Osteoblast (primary cell): ENCODE measurements around the gene TADA2B. TPM values are rescaled to one million over a fixed set of nuclear protein-coding genes. Genes with fewer than 3 reads are reported as not detected.

ENCODE experiments used
- total RNA-seq: library from RNA; depleted of rRNA; stranded (reverse); fragments of >200 nt; gene quantifications from 2 replicates; pipeline ENCODE4 v1.2.3, GENCODE V29; 2012

The TADA2B gene
- total RNA-seq, 1 donor = 13.0 TPM

Other genes starting within 250 kb of the TADA2B start
- gene TBC1D14, start 133.5 kb upstream of the TADA2B start, total RNA-seq = 39.4 and 42.1 TPM in 2 replicates
- 10.3 and 21.0 TPM in 2 replicates for gene GRPEL1, start 24.7 kb downstream of the TADA2B start, total RNA-seq
- 9.0 and 11.5 TPM in 2 replicates for gene SORCS2, start 149.2 kb downstream of the TADA2B start, total RNA-seq